Tibial nerve (tissue), 4 donors: ENCODE measurements around the gene FASN. TPM values are rescaled to one million over a fixed set of nuclear protein-coding genes. Genes with fewer than 3 reads are reported as not detected.

Source experiments
- DNase-seq, 2 donors: peaks; one replicate each; pipeline ENCODE4 v3.0.0-alpha.2; 2019; ENCODE audit warnings: low spot score in 2 of 2
- H3K27ac ChIP-seq, 4 donors: fragments of 200-600 bp; sonication (generic) in 3 of 4; one replicate each; pipeline ENCODE4 v1.5.1; 2017 to 2019; ENCODE audit warnings: mild to moderate bottlenecking in 1 of 4
- H3K27me3 ChIP-seq, 2 donors: fragments of 200-600 bp; sonication (generic) in 1 of 2; one replicate each; pipeline versions ENCODE4 v1.5.1 to v1.6.0; 2017 to 2019
- H3K36me3 ChIP-seq, 3 donors: fragments of 200-600 bp; sonication (generic); one replicate each; pipeline ENCODE4 v1.5.1; 2018 to 2019
- H3K4me1 ChIP-seq, 4 donors: fragments of 200-600 bp; sonication (generic) in 3 of 4; one replicate each; pipeline ENCODE4 v1.5.1; 2017 to 2019
- H3K4me3 ChIP-seq, 4 donors: fragments of 200-600 bp; sonication (generic) in 3 of 4; one replicate each; pipeline ENCODE4 v1.5.1; 2017 to 2019; ENCODE audit warnings: mild to moderate bottlenecking in 1 of 4, moderate library complexity in 1 of 4
- H3K9me3 ChIP-seq, 4 donors: fragments of 200-600 bp; sonication (generic) in 3 of 4; one replicate each; pipeline ENCODE4 v1.5.1; 2017 to 2019
- EP300 ChIP-seq, 2 donors: sonication (generic); formaldehyde crosslinking; IDR thresholded peaks; one replicate each; pipeline ENCODE4 v1.6.1; 2017; ENCODE audit warnings: antibody characterized with exemption in 2 of 2, mild to moderate bottlenecking in 1 of 2
- POLR2A ChIP-seq, 2 donors: fragments of 450-650 bp; IDR thresholded peaks; one replicate each; pipeline ENCODE4 v1.6.1; 2017; ENCODE audit warnings: antibody characterized with exemption in 2 of 2, mild to moderate bottlenecking in 2 of 2, moderate library complexity in 2 of 2
- WGBS, 2 donors: methylation state at CpG; one replicate each; pipeline ENCODE4 v1.1.5; 2018; 5-methylcytosine and 5-hydroxymethylcytosine counted together
- total RNA-seq, 4 donors: library from RNA; depleted of rRNA; stranded (reverse); fragments of >200 nt; gene quantifications; one replicate each; pipeline ENCODE4 v1.1.0, GENCODE V29; 2016
- TF ChIP-seq, protein P1 (sequence below), 5 experiments: fragments of 200-600 bp in 3 of 5; fragments of 450-650 bp in 2 of 5; sonication (generic) in 3 of 5; IDR thresholded peaks; one replicate each; pipeline ENCODE4 v1.5.1; 2016 to 2019; ENCODE audit warnings: antibody characterized with exemption in 5 of 5, mild to moderate bottlenecking in 3 of 5, moderate library complexity in 2 of 5

The FASN gene
- total RNA-seq, 4 donors from 2014 or later, result 129 to 319 (median 160) TPM

- Histone ChIP-seq H3K9me3 (no peaks in the 10 kb centered on the region), H3K27me3 (no peaks in the 10 kb centered on the region), H3K27ac (no peak overlapping the region), H3K4me3 (no peak overlapping the region), H3K36me3 (peaks cover 7 to 83% (median 34%) of the 10 kb centered on the region in 3 donors), H3K4me1 (peaks cover 0 to 22% (median 5%) of the 10 kb centered on the region in 4 donors)
- WGBS, 2 donors, result 95 to 98% methylated on average over 7 to 9 of the region's 20 CpGs
- TF ChIP-seq, protein P1, sequence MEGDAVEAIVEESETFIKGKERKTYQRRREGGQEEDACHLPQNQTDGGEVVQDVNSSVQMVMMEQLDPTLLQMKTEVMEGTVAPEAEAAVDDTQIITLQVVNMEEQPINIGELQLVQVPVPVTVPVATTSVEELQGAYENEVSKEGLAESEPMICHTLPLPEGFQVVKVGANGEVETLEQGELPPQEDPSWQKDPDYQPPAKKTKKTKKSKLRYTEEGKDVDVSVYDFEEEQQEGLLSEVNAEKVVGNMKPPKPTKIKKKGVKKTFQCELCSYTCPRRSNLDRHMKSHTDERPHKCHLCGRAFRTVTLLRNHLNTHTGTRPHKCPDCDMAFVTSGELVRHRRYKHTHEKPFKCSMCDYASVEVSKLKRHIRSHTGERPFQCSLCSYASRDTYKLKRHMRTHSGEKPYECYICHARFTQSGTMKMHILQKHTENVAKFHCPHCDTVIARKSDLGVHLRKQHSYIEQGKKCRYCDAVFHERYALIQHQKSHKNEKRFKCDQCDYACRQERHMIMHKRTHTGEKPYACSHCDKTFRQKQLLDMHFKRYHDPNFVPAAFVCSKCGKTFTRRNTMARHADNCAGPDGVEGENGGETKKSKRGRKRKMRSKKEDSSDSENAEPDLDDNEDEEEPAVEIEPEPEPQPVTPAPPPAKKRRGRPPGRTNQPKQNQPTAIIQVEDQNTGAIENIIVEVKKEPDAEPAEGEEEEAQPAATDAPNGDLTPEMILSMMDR (IDR thresholded peaks at IDR 0.05), result no peak
- TF ChIP-seq POLR2A (IDR thresholded peaks at IDR 0.05) (no peak), EP300 (IDR thresholded peaks at IDR 0.05) (no peak)
- DNase-seq, result no peak
These were observed 16.5 kb downstream of the FASN start for GRCh38 chr17:82081546-82081945.

- 89% methylated on average over 28 to 44 of the region's 44 CpGs for WGBS, 2 donors
- TF ChIP-seq POLR2A (IDR thresholded peaks at IDR 0.05), result no peak
- TF ChIP-seq, protein P1 (IDR thresholded peaks at IDR 0.05), result no peak
- no peak for TF ChIP-seq EP300 (IDR thresholded peaks at IDR 0.05)
- H3K4me3 ChIP-seq, result no peak overlapping the region
These were observed 17.1 kb downstream of the FASN start for GRCh38 chr17:82080789-82081464.

DNA sequence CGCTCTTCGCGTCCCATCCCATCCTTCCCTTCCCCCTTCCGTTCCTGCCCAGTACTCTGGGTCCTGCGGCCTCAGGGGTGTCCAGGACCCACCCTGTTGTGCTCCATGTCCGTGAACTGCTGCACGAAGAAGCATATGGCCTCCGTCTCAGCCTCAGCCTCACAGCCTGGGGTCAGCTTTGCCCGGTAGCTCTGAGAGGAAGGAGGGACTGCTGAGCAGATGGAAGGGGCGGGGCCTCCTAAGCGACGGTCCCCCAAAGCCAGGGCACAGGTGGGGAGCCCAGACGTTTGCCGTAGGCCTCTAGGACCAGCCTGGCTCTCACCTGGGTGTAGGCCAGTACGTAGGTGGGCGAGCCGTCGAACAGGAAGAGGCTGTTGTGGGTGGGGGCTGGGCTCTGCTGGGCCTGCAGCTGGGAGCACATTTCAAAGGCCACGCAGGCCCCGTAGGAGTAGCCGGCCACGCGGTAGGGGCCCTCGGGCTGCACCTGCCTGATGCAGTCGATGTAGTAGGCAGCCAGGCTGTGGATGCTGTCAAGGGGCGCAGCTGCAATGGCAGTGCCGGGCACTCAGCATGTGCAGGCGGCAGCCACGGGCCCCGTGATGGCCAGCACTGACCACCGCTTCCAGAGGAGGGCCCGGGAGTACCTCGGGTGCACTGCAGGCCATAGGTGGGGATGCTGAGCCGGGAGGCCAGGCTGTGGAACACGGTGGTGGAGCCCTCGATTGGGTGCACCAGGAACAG lies 17.8 kb downstream of the FASN start:
- 86 to 89% methylated on average over 30 to 35 of the region's 36 CpGs for WGBS, 2 donors
- no peak overlapping the region for H3K4me3 ChIP-seq
- no peaks in the 10 kb centered on the region for H3K9me3 ChIP-seq
- no peak for DNase-seq
- peaks cover 7 to 70% (median 28%) of the 10 kb centered on the region in 3 donors for H3K36me3 ChIP-seq
- TF ChIP-seq, protein P1 (IDR thresholded peaks at IDR 0.05), result no peak
- no peak for TF ChIP-seq POLR2A (IDR thresholded peaks at IDR 0.05)
- no peak for TF ChIP-seq EP300 (IDR thresholded peaks at IDR 0.05)
- no peak overlapping the region for H3K27ac ChIP-seq
- no peaks in the 10 kb centered on the region for H3K27me3 ChIP-seq
- H3K4me1 ChIP-seq, result peaks cover 0 to 22% (median 5%) of the 10 kb centered on the region in 4 donors

More at GRCh38 chr17:82080789-82081464, 17.1 kb downstream of the FASN start:
- Histone ChIP-seq H3K9me3 (no peaks in the 10 kb centered on the region), H3K4me1 (peaks cover 0 to 22% (median 5%) of the 10 kb centered on the region in 4 donors), H3K36me3 (peaks cover 7 to 77% (median 34%) of the 10 kb centered on the region in 3 donors), H3K27ac (no peak overlapping the region), H3K27me3 (no peaks in the 10 kb centered on the region)
- DNase-seq, result no peak

DNA sequence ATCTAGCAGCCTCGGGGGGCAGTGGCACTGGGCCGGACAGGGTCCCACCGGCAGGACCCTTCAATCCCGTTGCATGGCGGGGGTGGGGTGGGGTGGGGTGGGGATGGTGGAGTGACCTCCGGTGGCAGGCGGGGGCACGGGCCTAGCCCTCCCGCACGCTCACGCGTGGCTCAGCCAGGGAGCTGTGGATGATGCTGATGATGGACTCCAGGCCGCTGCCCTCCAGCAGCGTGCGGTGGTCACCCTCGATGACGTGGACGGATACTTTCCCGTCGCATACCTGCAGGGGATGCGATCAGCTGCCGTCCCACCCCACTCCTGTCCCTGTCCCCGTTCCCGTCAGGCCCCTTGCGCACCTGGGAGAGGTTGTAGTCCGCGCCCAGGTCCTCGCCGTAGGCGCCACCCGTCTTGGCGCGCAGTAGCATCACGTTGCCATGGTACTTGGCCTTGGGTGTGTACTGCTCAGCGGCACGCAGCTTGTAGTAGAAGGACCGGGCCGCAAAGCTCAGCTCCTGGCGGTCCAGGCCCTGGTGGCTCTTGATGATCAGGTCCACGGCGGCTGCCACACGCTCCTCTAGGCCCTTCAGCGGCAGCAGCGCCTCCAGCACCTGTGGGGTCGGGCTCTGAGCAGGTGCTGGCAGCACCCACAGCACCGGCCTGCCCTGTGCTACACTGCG lies 18.9 kb downstream of the FASN start:
- H3K4me1 ChIP-seq, result peaks cover 0 to 22% (median 5%) of the 10 kb centered on the region in 4 donors
- no peaks in the 10 kb centered on the region for H3K27me3 ChIP-seq
- DNase-seq, result no peak
- WGBS, 2 donors, result 89 to 90% methylated on average over 47 of the region's 47 CpGs
- TF ChIP-seq POLR2A (IDR thresholded peaks at IDR 0.05), result no peak
- no peak for TF ChIP-seq EP300 (IDR thresholded peaks at IDR 0.05)
- TF ChIP-seq, protein P1 (IDR thresholded peaks at IDR 0.05), result no peak
- no peaks in the 10 kb centered on the region for H3K9me3 ChIP-seq
- H3K4me3 ChIP-seq, result no peak overlapping the region
- no peak overlapping the region for H3K27ac ChIP-seq
- peaks cover 7 to 59% (median 19%) of the 10 kb centered on the region in 3 donors for H3K36me3 ChIP-seq
